H1 (cell line): ENCODE results near the gene SESN2. TPM values are rescaled to one million over a fixed set of nuclear protein-coding genes. Genes with fewer than 3 reads are reported as not detected.

ENCODE experiments used
- CTCF ChIA-PET: fragments of 300-600 bp; sonication (Branson Sonifier 250); formaldehyde crosslinking; loops from one replicate; lab custom pipeline; 2021; ENCODE audit not compliant: partially characterized antibody; lab: Charles Lee
- POLR2A ChIA-PET: fragments of 300-600 bp; sonication (Branson Sonifier 250); formaldehyde crosslinking; loops from one replicate; lab custom pipeline; 2021; ENCODE audit warnings: inconsistent platforms; ENCODE audit not compliant: partially characterized antibody; lab: Charles Lee
- DNase-seq, 2 experiments: peaks; one replicate each; pipeline versions ENCODE4 v3.0.0 to v3.0.0-alpha.2; 2010 to 2022; ENCODE audit warnings: low spot score in 2 of 2, low read depth in 1 of 2, mixed read lengths in 1 of 2
- FAIRE-seq: peaks from 2 replicates; lab custom pipeline; 2011; peaks lifted over from hg19 to GRCh38; lab: Jason Lieb, UNC
- H2AFZ ChIP-seq: 2 replicates; pipeline ENCODE4 v1.8.1; 2012; ENCODE audit warnings: low read length, inconsistent platforms
- H2AK5ac ChIP-seq: 2 replicates; pipeline ENCODE4 v1.6.1; 2013; ENCODE audit warnings: low read depth, low read length
- H2BK120ac ChIP-seq: replicated peaks from 2 replicates; pipeline ENCODE3; 2013; ENCODE audit warnings: low read depth, low read length, inconsistent platforms
- H2BK12ac ChIP-seq: 2 replicates; pipeline ENCODE4 v1.6.1; 2013; ENCODE audit warnings: low read depth, low read length
- H2BK15ac ChIP-seq: 2 replicates; pipeline ENCODE4 v1.6.1; 2013; ENCODE audit warnings: low read length
- H2BK20ac ChIP-seq: 2 replicates; pipeline ENCODE4 v1.6.1; 2013; ENCODE audit warnings: low read length
- H2BK5ac ChIP-seq: 2 replicates; pipeline ENCODE4 v1.6.1; 2013; ENCODE audit warnings: low read depth, low read length
- H3K14ac ChIP-seq: 2 replicates; pipeline ENCODE4 v1.6.1; 2013; ENCODE audit warnings: inconsistent platforms; ENCODE audit not compliant: insufficient read length
- H3K18ac ChIP-seq: 2 replicates; pipeline ENCODE4 v1.6.1; 2013; ENCODE audit warnings: low read length; ENCODE audit errors: extremely low read depth
- H3K23ac ChIP-seq: 2 replicates; pipeline ENCODE4 v1.6.1; 2013; ENCODE audit warnings: inconsistent platforms; ENCODE audit not compliant: insufficient read length
- H3K23me2 ChIP-seq: 2 replicates; pipeline ENCODE4 v1.6.1; 2013; ENCODE audit warnings: low read depth, low read length
- H3K27ac ChIP-seq: 2 replicates; pipeline ENCODE4 v1.6.1; 2011; ENCODE audit warnings: low read depth, low read length, inconsistent platforms
- H3K27me3 ChIP-seq, 4 experiments: replicated peaks in 1 of 4; 1 replicate in 1 of 4; 2 replicates in 3 of 4; pipeline versions ENCODE4 v1.6.1 to v1.8.1; 2011 to 2013; ENCODE audit warnings: low read length in 3 of 4, mild to moderate bottlenecking in 3 of 4, inconsistent platforms in 2 of 4, mixed read lengths in 2 of 4, moderate library complexity in 1 of 4; ENCODE audit not compliant: control insufficient read depth in 3 of 4, insufficient read depth in 3 of 4; ENCODE audit errors: extremely low read depth in 1 of 4
- H3K36me3 ChIP-seq, 4 experiments: 2 replicates each; pipeline versions ENCODE4 v1.6.1 to v1.8.1; 2011 to 2013; ENCODE audit warnings: mild to moderate bottlenecking in 4 of 4, low read length in 3 of 4, moderate library complexity in 2 of 4, control low read depth in 1 of 4, inconsistent platforms in 1 of 4; ENCODE audit not compliant: insufficient read depth in 4 of 4, control insufficient read depth in 2 of 4
- H3K4ac ChIP-seq: replicated peaks from 2 replicates; pipeline ENCODE3; 2013; ENCODE audit warnings: low read length, low read depth, mixed read lengths, inconsistent platforms; ENCODE audit not compliant: insufficient read length
- H3K4me1 ChIP-seq, 4 experiments: replicated peaks in 1 of 4; 1 replicate in 1 of 4; 2 replicates in 3 of 4; pipeline versions ENCODE4 v1.6.1 to v1.8.1; 2011 to 2013; ENCODE audit warnings: low read length in 3 of 4, inconsistent platforms in 2 of 4, mixed read lengths in 1 of 4; ENCODE audit not compliant: insufficient read depth in 4 of 4, control insufficient read depth in 3 of 4
- H3K4me2 ChIP-seq, 2 experiments: 2 replicates each; pipeline versions ENCODE4 v1.6.1 to v1.8.1; 2011 to 2013; ENCODE audit warnings: low read depth in 2 of 2, low read length in 2 of 2, control low read depth in 1 of 2, inconsistent platforms in 1 of 2, mild to moderate bottlenecking in 1 of 2; ENCODE audit not compliant: insufficient read depth in 1 of 2
- H3K4me3 ChIP-seq, 4 experiments: fragments of 200-600, 300-600 bp in 1 of 4; sonication (generic), shearing (Covaris generic), sonication (Bioruptor Twin) in 1 of 4; 2 replicates each; pipeline versions ENCODE4 v1.5.1 to v1.8.1; 2011 to 2016; ENCODE audit warnings: low read length in 4 of 4, low read depth in 3 of 4, control low read depth in 2 of 4, inconsistent platforms in 2 of 4, mild to moderate bottlenecking in 2 of 4, mixed read lengths in 1 of 4, moderate library complexity in 1 of 4; ENCODE audit not compliant: insufficient read depth in 2 of 4; ENCODE audit errors: extremely low read depth in 1 of 4
- H3K56ac ChIP-seq: replicated peaks from 2 replicates; pipeline ENCODE3; 2013; ENCODE audit warnings: low read depth, mild to moderate bottlenecking, mixed read lengths, low read length, inconsistent platforms; ENCODE audit not compliant: insufficient read length
- H3K79me1 ChIP-seq: 2 replicates; pipeline ENCODE4 v1.6.1; 2013; ENCODE audit warnings: low read depth, low read length, control low read depth
- H3K79me2 ChIP-seq, 2 experiments: 2 replicates each; pipeline versions ENCODE4 v1.6.1 to v1.8.1; 2012 to 2013; ENCODE audit warnings: low read length in 2 of 2, mild to moderate bottlenecking in 2 of 2, inconsistent platforms in 1 of 2; ENCODE audit not compliant: insufficient read depth in 2 of 2, control insufficient read depth in 1 of 2
- H3K9ac ChIP-seq, 4 experiments: replicated peaks in 1 of 4; 1 replicate in 1 of 4; 2 replicates in 3 of 4; pipeline versions ENCODE4 v1.6.1 to v1.8.1; 2011 to 2013; ENCODE audit warnings: low read depth in 3 of 4, low read length in 3 of 4, control low read depth in 2 of 4, mild to moderate bottlenecking in 2 of 4, moderate library complexity in 2 of 4, inconsistent platforms in 1 of 4; ENCODE audit errors: extremely low read depth in 1 of 4
- H3K9me3 ChIP-seq, 2 experiments: 2 replicates each; pipeline versions ENCODE4 v1.6.1 to v1.8.1; 2012 to 2013; ENCODE audit warnings: mild to moderate bottlenecking in 2 of 2, moderate library complexity in 2 of 2, control low read depth in 1 of 2, inconsistent platforms in 1 of 2, low read depth in 1 of 2, low read length in 1 of 2, mixed read lengths in 1 of 2; ENCODE audit not compliant: insufficient read depth in 2 of 2
- H4K20me1 ChIP-seq, 2 experiments: replicated peaks in 1 of 2; 2 replicates each; pipeline versions ENCODE3 to v1.8.1; 2011 to 2013; ENCODE audit warnings: inconsistent platforms in 2 of 2, low read length in 2 of 2, mild to moderate bottlenecking in 1 of 2; ENCODE audit not compliant: insufficient read depth in 2 of 2, control insufficient read depth in 1 of 2
- H4K5ac ChIP-seq: 2 replicates; pipeline ENCODE4 v1.6.1; 2013; ENCODE audit warnings: low read length, low read depth, mixed read lengths, inconsistent platforms; ENCODE audit not compliant: insufficient read length
- H4K8ac ChIP-seq: 2 replicates; pipeline ENCODE4 v1.8.0; 2013; ENCODE audit warnings: mild to moderate bottlenecking, moderate library complexity, low read length, inconsistent platforms; ENCODE audit not compliant: insufficient read depth; ENCODE audit errors: extremely low read depth
- H4K91ac ChIP-seq: replicated peaks from 2 replicates; pipeline ENCODE3; 2013; ENCODE audit warnings: low read length, mixed read lengths, inconsistent platforms; ENCODE audit not compliant: insufficient read length
- BRCA1 ChIP-seq: IDR thresholded peaks from 2 replicates; pipeline ENCODE4 v1.6.1; 2012; ENCODE audit warnings: low read depth, low read length, improper control_type of control experiment
- CREB1 ChIP-seq: IDR thresholded peaks from 2 replicates; pipeline ENCODE4 v1.6.1; 2012; ENCODE audit warnings: inconsistent platforms
- KDM4A ChIP-seq: IDR thresholded peaks from one replicate; pipeline ENCODE4 v1.7.1; 2012; ENCODE audit warnings: low read depth, mild to moderate bottlenecking, moderate library complexity, low read length, inconsistent platforms; ENCODE audit not compliant: severe bottlenecking
- RAD21 ChIP-seq, 2 experiments: IDR thresholded peaks in 1 of 2; conservative IDR thresholded peaks in 1 of 2; 2 replicates each; pipeline ENCODE4 v1.6.1; 2011; ENCODE audit warnings: low read depth in 2 of 2, low read length in 2 of 2, improper control_type of control experiment in 1 of 2, inconsistent platforms in 1 of 2, mild to moderate bottlenecking in 1 of 2, moderate library complexity in 1 of 2
- SAP30 ChIP-seq: fragments of 300-600 bp; sonication (generic); IDR thresholded peaks from 2 replicates; pipeline ENCODE4 v1.7.1; 2012; ENCODE audit warnings: low read length, moderate library complexity, mild to moderate bottlenecking, inconsistent platforms; ENCODE audit not compliant: insufficient read depth, insufficient replicate concordance
- SIX5 ChIP-seq: IDR thresholded peaks from 2 replicates; pipeline ENCODE4 v1.6.1; 2011; ENCODE audit warnings: mild to moderate bottlenecking, low read depth, low read length
- TEAD4 ChIP-seq: IDR thresholded peaks from 2 replicates; pipeline ENCODE4 v1.6.1; 2012; ENCODE audit warnings: low read depth, low read length, inconsistent platforms, mixed read lengths
- YY1 ChIP-seq: IDR thresholded peaks from 2 replicates; pipeline ENCODE4 v1.6.1; 2011; ENCODE audit warnings: low read depth, mild to moderate bottlenecking, low read length
- ZNF274 ChIP-seq: IDR thresholded peaks from 2 replicates; pipeline ENCODE4 v1.7.0; 2012; ENCODE audit warnings: low read length, borderline replicate concordance; ENCODE audit errors: extremely low read depth
- WGBS, 2 experiments: shearing (Covaris generic) in 1 of 2; methylation state at CpG; one replicate each; pipeline versions ENCODE4 v1.1.6 to v1.1.7; 2013 to 2015; ENCODE audit warnings: low lambda C conversion rate in 2 of 2, mixed read lengths in 2 of 2, inconsistent platforms in 1 of 2, low coverage in 1 of 2, missing lambda C conversion rate in 1 of 2; ENCODE audit not compliant: insufficient replicate concordance in 2 of 2, insufficient coverage in 1 of 2, insufficient read length in 1 of 2; ENCODE audit errors: extremely low coverage in 1 of 2, missing lambda C conversion rate in 1 of 2; 5-methylcytosine and 5-hydroxymethylcytosine counted together
- polyA plus RNA-seq, 7 experiments: library from polyadenylated mRNA; depleted of rRNA in 3 of 7; stranded (reverse) in 5 of 7; unstranded in 2 of 7; fragments of >200 nt in 5 of 7; fragments of 200-250 nt in 2 of 7; gene quantifications; 1 replicate in 5 of 7; 2 replicates in 1 of 7; 4 replicates in 1 of 7; pipeline versions ENCODE4 v1.2.1 to v1.2.3, GENCODE V29; 2011 to 2013; ENCODE audit warnings: missing spikeins in 2 of 7, mixed read lengths in 2 of 7
- total RNA-seq: library from RNA; stranded (reverse); fragmentation: NEBNext Ultra II Directional; extraction: Animal tissue kit (Norgen Biotek cat#: 25700); gene quantifications from 2 replicates; pipeline ENCODE4 v1.2.1, GENCODE V29; 2021
- TF ChIP-seq, protein P1 (sequence below): IDR thresholded peaks from 2 replicates; pipeline ENCODE4 v1.6.1; 2011; ENCODE audit warnings: low read depth, mild to moderate bottlenecking, low read length; ENCODE audit not compliant: insufficient read depth
- TF ChIP-seq, protein P2 (sequence below): IDR thresholded peaks from 2 replicates; pipeline ENCODE4 v1.6.1; 2012; ENCODE audit warnings: low read length, inconsistent platforms

Gene SESN2
- total and polyA plus RNA-seq, 2 of the 8 experiments (the other 6 are each of a cell fraction or from before 2014, with no cell fraction given), result 25.1 to 33.0 TPM

DNA sequence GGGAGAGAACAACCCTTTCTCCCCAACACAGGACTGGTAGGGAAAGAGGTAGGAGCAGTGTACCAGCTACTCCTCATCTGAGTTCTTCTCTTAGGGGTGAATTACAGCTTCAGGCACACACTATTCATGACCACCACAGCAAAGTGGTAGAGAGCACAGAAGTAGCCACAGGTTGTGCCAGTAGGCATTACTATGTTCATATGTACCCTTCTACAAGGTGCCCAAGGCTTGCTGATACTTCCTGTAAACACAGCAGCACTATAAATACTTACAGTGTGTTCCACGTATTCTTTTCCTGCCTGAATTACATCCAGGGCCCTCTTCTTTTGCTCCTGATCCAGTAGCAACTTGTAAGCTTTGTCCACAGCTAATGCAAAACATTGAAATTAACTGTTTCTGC, 49.6 kb upstream of the SESN2 start:
- Histone ChIP-seq H4K20me1 (peaks cover 0 to 3% of the 10 kb centered on the region in 2 experiments), H2AFZ (no peak overlapping the region), H4K8ac (no peak overlapping the region; the same call in 1 of the 2 replicates), H2AK5ac (no peak overlapping the region), H2BK12ac (no peak overlapping the region), H3K9me3 (no peaks in the 10 kb centered on the region), H2BK5ac (no peak overlapping the region), H3K23ac (no peak overlapping the region), H3K27me3 (no peaks in the 10 kb centered on the region), H2BK120ac (no peak overlapping the region), H3K56ac (no peak overlapping the region), H3K36me3 (peaks cover 6 to 52% (median 25%) of the 10 kb centered on the region in 4 experiments; a peak in 7 of 8 replicates), H4K5ac (no peak overlapping the region), H3K23me2 (no peaks in the 10 kb centered on the region), H3K4ac (no peak overlapping the region), H3K18ac (no peak overlapping the region), H3K4me1 (no peaks in the 10 kb centered on the region), H3K4me2 (no peak overlapping the region), H3K4me3 (no peak overlapping the region), H3K9ac (no peak overlapping the region), H3K79me1 (no peaks in the 10 kb centered on the region), H2BK20ac (no peak overlapping the region), H4K91ac (no peak overlapping the region), H3K27ac (no peak overlapping the region), H3K14ac (no peak overlapping the region), H2BK15ac (no peak overlapping the region), H3K79me2 (0 out of 4 replicates have a peak, but pooled peaks cover 0 to 7% of the 10 kb centered on the region in 2 experiments)
- no peak for TF ChIP-seq SIX5
- TF ChIP-seq, protein P1, sequence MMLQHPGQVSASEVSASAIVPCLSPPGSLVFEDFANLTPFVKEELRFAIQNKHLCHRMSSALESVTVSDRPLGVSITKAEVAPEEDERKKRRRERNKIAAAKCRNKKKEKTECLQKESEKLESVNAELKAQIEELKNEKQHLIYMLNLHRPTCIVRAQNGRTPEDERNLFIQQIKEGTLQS, result no peak
- TF ChIP-seq, protein P2, sequence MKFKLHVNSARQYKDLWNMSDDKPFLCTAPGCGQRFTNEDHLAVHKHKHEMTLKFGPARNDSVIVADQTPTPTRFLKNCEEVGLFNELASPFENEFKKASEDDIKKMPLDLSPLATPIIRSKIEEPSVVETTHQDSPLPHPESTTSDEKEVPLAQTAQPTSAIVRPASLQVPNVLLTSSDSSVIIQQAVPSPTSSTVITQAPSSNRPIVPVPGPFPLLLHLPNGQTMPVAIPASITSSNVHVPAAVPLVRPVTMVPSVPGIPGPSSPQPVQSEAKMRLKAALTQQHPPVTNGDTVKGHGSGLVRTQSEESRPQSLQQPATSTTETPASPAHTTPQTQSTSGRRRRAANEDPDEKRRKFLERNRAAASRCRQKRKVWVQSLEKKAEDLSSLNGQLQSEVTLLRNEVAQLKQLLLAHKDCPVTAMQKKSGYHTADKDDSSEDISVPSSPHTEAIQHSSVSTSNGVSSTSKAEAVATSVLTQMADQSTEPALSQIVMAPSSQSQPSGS, result no peak
- no peak for TF ChIP-seq SAP30
- no peak for TF ChIP-seq CREB1
- no peak for TF ChIP-seq YY1
- TF ChIP-seq RAD21 (IDR thresholded peaks at IDR 0.05 in 1 of 2, conservative IDR thresholded peaks at IDR 0.05 in 1 of 2; ENCODE audit: low read depth in 2 of 2, low read length in 2 of 2), result no peak
- TF ChIP-seq BRCA1, result no peak
- TF ChIP-seq KDM4A, result no peak
- no peak for TF ChIP-seq ZNF274
- no peak for TF ChIP-seq TEAD4
- DNase-seq (no peak), FAIRE-seq (no peak)
- ChIA-PET CTCF (interaction anchor here (0.6 to 3.7 kb wide), 19 partner anchors 8 to 239 kb away, joined by 3 to 52 read pairs (median 5); partner anchors contain the start of gene EYA3), POLR2A (interaction anchor here (1.7 kb wide), 1 partner anchor 122 kb away, joined by 4 read pairs; the partner anchor contains the start of gene EYA3)
- whole genome bisulfite sequencing, 2 experiments, result 73% methylated on average over 1 of the region's 1 CpG; no CpG with 5 or more reads in 1 of the 2 experiments
